IPS-18a (cell line): Measurements from ENCODE around the gene CTBP2.
A peak's percentile ranks its signal among the peaks of the same experiment; 100 is the strongest.
"Not testable (repeated sequence)": the region's sequence is repeated elsewhere in the genome, so short reads cannot be mapped to it uniquely, and the experiment has no call there.

ENCODE experiments used
- H3K27ac ChIP-seq: one replicate; pipeline ENCODE4 v1.5.1; 2013; ENCODE audit warnings: low read length
- H3K27me3 ChIP-seq: one replicate; pipeline ENCODE4 v1.6.1; 2013; ENCODE audit warnings: mild to moderate bottlenecking, low read length; ENCODE audit not compliant: control insufficient read depth, insufficient read depth
- H3K36me3 ChIP-seq: one replicate; pipeline ENCODE4 v1.6.1; 2013; ENCODE audit warnings: low read depth, low read length; ENCODE audit not compliant: control insufficient read depth
- H3K4me1 ChIP-seq: one replicate; pipeline ENCODE4 v1.6.1; 2013; ENCODE audit warnings: low read depth, low read length; ENCODE audit not compliant: control insufficient read depth
- H3K4me3 ChIP-seq: one replicate; pipeline ENCODE4 v1.5.1; 2013; ENCODE audit warnings: low read length
- H3K9ac ChIP-seq: one replicate; pipeline ENCODE4 v1.6.1; 2013; ENCODE audit warnings: mild to moderate bottlenecking, low read length, moderate library complexity
- H3K9me3 ChIP-seq: one replicate; pipeline ENCODE4 v1.6.1; 2013; ENCODE audit warnings: low read depth, low read length; ENCODE audit not compliant: control insufficient read depth

The CTBP2 gene

DNA sequence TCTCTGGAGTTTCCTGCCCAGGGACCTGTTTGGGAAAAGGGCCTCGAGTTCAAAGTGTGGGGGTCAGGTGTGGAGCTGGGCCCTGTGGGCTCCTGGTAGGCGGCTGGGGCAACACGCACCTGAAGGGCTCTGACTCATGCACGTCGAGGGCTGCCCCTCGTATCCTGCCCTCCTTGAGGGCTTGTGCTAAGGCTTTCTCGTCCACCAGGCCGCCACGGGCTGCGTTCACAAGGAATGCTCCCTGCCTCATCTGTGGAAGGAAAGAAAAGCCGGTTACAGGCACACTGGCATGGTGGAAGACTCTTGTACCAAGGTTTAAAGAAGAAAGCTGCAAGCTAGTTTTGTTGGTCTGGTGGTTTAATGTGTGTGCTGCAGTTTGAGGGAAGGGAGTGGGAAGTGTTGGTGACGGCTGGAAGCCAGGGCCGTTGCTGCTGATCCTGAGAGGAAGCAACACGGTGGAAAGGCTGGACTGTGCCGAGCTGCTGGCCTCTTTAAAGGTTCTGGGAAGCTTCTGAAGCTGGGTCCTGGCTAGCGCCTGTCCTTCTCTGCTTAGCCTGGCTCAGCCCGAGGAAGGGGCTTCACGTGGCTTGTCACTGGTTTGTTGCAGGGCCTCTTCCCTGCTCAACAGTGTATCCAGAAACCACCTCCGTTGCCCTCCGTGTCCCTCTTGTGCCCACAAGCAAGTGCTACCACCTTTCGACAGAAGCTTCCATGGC lies 166.5 kb downstream of the CTBP2 start:
- Histone ChIP-seq H3K27ac (no peak overlapping the region), H3K4me1 (no peaks in the 10 kb centered on the region), H3K9ac (no peak overlapping the region), H3K36me3 (peaks cover 90% of the 10 kb centered on the region), H3K27me3 (no peaks in the 10 kb centered on the region), H3K9me3 (no peaks in the 10 kb centered on the region), H3K4me3 (no peak overlapping the region)

DNA sequence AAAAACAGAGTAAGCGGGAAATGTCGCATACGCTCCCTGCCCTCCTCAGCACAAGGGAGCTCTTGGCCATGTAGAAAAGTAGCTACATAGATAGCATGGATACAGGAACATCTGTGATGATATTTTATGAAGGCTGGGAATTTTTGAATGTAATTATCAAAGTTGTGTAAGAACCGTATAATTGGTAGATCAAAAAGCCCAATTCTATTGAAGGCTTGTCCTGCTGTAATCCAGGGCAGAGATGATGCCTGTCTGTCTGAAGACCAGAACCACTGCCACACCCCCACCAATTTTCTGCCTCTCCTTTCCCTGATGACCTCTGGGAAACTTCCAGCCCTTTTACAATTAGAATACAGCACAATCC lies 167.0 kb downstream of the CTBP2 start:
- Histone ChIP-seq H3K4me1 (no peaks in the 10 kb centered on the region), H3K36me3 (peaks cover 90% of the 10 kb centered on the region), H3K9ac (no peak overlapping the region)

DNA sequence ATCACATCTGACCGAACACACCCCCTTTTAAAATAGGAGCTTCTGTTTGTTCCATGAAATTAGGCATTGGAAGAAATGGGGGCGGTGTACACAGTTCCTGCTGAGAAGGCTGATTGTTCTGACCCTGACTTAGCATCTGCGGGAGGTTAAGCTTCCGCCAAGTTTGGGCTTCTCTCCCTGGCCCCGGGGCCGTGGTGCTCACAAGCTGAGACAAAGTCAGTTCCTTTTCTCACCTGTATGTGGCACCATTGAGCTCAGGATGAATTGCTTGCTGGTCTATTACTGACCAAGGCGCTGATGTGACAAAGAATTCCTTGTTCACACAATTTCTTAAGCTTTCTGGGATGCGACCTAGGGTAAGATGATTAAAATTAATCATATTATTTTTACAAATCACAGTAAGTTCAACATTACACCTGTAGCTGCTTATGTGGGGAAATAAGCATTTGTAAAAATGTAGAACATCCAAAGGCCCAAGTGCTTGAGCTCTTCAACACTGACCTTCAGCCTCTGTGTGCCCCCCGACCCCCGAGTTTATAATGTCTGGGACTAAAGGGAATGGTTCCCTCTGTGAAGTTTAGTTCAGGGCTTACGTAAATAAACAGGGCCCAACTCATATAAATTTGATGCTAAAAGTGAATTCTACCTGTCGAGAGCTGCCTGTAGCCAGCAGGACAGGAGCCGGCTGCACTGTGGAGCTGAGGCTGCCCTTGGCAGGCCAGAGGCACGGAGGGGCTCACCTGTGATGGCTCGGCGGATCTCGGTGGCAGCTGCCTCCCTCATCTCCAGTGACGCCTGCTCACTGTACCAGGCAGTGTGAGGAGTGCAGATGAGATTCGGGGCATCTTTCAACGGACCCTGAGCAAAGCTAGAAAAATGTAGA lies 167.7 kb downstream of the CTBP2 start:
- peaks cover 90% of the 10 kb centered on the region for H3K36me3 ChIP-seq
- H3K27me3 ChIP-seq, result no peaks in the 10 kb centered on the region
- H3K9me3 ChIP-seq, result no peaks in the 10 kb centered on the region
- no peak overlapping the region for H3K4me3 ChIP-seq
- H3K9ac ChIP-seq, result no peak overlapping the region
- no peak overlapping the region for H3K27ac ChIP-seq
- no peaks in the 10 kb centered on the region for H3K4me1 ChIP-seq

More for the DNA sequence above, 167.0 kb downstream of the CTBP2 start:
- no peaks in the 10 kb centered on the region for H3K9me3 ChIP-seq
- no peak overlapping the region for H3K4me3 ChIP-seq
- no peak overlapping the region for H3K27ac ChIP-seq
- H3K27me3 ChIP-seq, result no peaks in the 10 kb centered on the region

DNA sequence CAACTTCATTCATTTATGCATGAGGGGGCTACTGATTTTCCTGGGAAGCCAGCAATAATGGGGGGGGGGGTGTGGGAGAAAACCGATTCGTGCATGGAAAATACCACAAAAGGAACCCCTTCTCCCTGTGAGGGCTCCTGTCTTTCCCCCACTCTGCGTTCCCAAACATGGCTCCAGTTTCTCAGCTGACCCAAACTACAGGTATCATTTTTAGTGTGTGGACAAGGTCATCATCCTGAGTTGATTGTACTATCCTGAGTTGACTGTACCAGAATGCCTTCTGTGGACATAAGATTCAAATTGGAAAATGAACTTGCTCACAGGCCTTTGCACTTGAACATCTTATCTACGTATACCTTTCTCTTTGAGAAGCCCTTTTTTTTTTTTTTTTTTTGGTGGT lies 168.5 kb downstream of the CTBP2 start:
- Histone ChIP-seq H3K4me3 (no peak overlapping the region), H3K9me3 (no peaks in the 10 kb centered on the region), H3K4me1 (no peaks in the 10 kb centered on the region), H3K9ac (no peak overlapping the region), H3K36me3 (peaks cover 90% of the 10 kb centered on the region), H3K27me3 (no peaks in the 10 kb centered on the region), H3K27ac (no peak overlapping the region)

DNA sequence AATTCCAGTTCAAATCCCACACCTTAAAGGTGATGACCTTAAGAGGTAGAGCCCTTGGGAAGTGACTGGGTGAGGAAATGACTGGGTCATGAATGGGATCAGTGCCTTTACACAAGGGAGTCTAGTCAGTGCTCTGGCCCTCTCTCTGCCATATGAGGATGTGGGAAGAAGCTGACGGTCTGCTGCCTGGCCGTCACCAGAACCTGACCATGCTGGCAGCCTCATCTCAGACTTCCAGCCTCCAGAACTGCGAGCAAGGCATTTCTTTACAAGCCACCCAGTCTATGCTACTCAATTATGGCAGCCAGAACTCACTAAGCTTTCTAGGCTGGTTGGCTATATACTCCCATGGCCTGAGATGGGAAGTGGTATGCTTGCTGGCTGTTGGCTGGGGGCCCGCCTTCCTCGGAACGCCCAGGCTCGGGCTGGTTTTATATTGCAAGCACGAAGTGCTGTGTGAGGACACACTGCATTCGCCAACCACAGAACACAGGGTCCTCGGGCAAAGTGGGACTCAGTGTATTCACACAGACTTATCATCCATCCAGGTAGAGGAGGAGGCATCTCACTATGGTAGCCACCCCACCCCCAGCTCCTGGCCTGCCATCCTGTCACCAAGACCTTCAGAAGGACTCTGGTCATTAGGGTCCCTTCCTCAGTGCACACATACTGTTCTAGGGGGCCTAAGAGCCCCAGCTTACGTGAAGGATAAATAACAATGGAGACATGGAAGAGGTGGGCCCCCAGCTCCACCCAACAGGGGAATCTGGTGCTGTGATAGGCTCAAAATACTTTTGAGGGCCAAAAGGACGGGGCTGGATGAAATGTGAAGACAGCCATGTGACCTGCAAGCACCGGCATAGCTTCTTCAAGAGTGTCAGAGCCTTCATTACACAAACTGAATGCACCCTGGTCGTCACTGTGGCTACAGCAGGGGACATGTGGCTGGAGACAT lies 169.4 kb downstream of the CTBP2 start:
- no peaks in the 10 kb centered on the region for H3K4me1 ChIP-seq
- peaks cover 90% of the 10 kb centered on the region for H3K36me3 ChIP-seq
- no peaks in the 10 kb centered on the region for H3K27me3 ChIP-seq
- no peak overlapping the region for H3K4me3 ChIP-seq
- H3K9ac ChIP-seq, result no peak overlapping the region
- no peaks in the 10 kb centered on the region for H3K9me3 ChIP-seq
- H3K27ac ChIP-seq, result no peak overlapping the region

DNA sequence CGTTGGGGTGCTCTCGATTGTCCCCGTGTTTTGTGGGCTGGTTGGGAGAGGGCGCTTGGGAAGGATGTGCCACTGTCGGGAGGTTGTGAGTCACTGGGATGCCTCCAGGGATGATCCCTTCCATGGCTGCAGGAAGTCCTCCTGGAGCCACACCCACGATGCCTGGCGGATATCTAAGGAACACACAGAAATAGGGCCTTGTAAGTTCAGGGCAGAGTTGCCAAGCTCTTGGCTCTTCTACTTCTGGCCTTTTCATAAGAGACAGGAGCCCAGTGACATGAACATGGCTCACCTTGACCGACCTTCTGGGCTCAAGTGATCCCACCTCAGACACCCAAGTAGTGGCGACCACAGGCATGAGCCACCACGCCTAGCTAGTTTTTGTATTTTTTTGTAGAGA lies 170.8 kb downstream of the CTBP2 start:
- Histone ChIP-seq H3K27ac (no peak overlapping the region), H3K9me3 (no peaks in the 10 kb centered on the region), H3K36me3 (peaks cover 91% of the 10 kb centered on the region), H3K9ac (no peak overlapping the region), H3K27me3 (no peaks in the 10 kb centered on the region), H3K4me1 (no peaks in the 10 kb centered on the region), H3K4me3 (no peak overlapping the region)

DNA sequence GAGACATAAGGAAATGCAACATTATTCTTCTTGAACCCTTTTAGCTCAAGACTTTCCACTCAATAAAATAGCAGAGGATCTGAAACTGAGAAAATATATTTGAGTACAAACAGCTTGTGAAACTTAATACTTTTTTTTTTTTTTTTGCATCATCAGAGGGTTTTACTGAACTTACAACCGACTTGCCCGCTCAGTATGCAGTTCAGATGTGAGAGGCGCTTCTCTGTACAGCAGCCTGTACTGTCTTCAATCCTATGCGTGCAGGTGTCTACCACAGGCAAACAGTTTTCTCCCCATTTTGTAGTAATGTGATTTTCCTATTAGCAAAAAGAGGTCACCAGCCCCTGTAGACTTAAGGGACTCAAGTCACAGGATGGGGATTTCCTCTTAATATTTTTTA lies 171.6 kb downstream of the CTBP2 start:
- H3K9me3 ChIP-seq, H3K27ac ChIP-seq, H3K27me3 ChIP-seq, H3K4me3 ChIP-seq, H3K9ac ChIP-seq, H3K4me1 ChIP-seq: not testable (repeated sequence)
- H3K36me3 ChIP-seq, result peaks cover 89% of the 10 kb centered on the region

DNA sequence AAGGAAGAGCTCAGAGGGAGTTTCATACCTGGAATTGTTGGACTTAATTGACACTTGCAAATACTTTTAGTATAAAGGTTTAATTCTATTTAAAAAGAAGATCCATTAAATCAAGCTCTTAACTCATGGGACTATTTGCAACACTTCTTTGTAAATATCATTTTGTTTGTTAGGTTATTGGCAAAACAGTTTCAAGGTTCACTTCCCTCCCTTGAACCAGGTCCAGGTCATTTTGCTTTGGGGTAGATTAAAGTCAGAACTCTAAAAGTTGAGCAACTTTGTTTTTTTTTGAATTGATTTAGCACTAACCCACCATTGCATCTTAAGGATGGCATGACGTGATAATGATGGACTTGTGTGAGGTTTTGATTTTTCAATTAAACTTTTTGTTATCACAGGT lies 172.6 kb downstream of the CTBP2 start:
- Histone ChIP-seq H3K9ac (no peak overlapping the region), H3K9me3 (no peaks in the 10 kb centered on the region), H3K27ac (no peak overlapping the region), H3K4me3 (no peak overlapping the region), H3K36me3 (peaks cover 89% of the 10 kb centered on the region), H3K27me3 (no peaks in the 10 kb centered on the region), H3K4me1 (no peaks in the 10 kb centered on the region)

DNA sequence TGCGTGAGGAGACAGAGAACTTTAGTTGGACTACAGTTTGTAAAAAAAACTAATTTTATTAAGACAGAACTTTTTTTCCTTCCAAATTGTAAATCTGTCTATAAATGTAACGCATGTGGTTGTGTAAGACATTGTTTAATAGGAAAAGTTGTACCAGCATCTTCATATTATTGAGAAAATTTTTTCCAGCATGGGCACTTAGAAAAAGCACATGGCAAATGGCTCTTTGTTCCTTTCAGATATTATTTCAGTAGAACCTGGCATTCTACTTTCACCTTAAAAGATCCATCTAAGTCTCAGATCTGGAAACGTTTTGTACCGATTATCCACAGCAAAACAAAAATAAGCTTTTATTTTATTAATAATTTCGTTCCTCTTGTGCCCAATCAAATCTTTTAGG lies 175.2 kb downstream of the CTBP2 start:
- H3K9ac ChIP-seq, result no peak overlapping the region
- H3K36me3 ChIP-seq, result peaks cover 76% of the 10 kb centered on the region
- H3K27me3 ChIP-seq, result no peaks in the 10 kb centered on the region
- no peaks in the 10 kb centered on the region for H3K4me1 ChIP-seq
- no peak overlapping the region for H3K4me3 ChIP-seq
- H3K9me3 ChIP-seq, result no peaks in the 10 kb centered on the region
- no peak overlapping the region for H3K27ac ChIP-seq

DNA sequence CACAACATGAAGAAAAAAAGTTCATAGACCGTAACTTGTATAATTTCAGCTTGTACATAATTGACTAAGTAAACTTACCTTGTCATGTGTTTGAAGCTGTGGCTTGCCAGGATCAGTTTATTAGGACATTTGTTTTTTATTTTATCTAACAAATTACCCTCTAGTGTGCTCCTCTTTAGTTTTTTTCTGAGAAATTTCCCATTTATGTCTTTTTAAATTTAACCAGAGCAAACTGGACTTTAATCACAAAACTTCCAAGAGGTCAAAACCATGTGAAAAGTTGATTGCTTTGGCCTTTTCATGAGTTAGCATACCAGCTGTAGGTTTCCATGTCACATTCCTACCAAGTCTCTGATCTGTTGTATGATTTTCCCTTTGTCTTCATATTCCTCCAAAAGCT lies 176.0 kb downstream of the CTBP2 start:
- no peak overlapping the region for H3K4me3 ChIP-seq
- H3K36me3 ChIP-seq, result peaks cover 71% of the 10 kb centered on the region
- no peaks in the 10 kb centered on the region for H3K4me1 ChIP-seq
- H3K27me3 ChIP-seq, result no peaks in the 10 kb centered on the region
- H3K27ac ChIP-seq, result no peak overlapping the region
- no peak overlapping the region for H3K9ac ChIP-seq
- H3K9me3 ChIP-seq, result no peaks in the 10 kb centered on the region

DNA sequence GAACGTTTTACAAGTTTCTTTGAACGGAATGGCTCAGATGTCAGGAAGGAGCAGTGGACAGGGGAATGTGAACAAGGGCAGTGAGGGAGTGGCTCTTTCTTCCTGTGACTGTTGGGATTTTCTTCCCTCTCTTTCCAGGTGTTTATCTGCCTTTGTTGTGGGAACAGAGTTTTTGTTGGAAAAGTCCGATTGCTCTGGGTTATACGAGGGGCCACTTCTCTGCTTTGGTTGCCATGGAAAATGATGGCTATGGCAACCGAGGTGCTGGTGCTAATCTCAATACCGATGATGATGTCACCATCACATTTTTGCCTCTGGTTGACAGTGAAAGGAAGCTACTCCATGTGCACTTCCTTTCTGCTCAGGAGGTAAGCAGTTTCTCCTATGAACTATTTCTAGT lies 177.0 kb downstream of the CTBP2 start:
- no peaks in the 10 kb centered on the region for H3K9me3 ChIP-seq
- H3K36me3 ChIP-seq, result peaks cover 63% of the 10 kb centered on the region
- no peaks in the 10 kb centered on the region for H3K27me3 ChIP-seq
- H3K9ac ChIP-seq, result no peak overlapping the region
- H3K4me1 ChIP-seq, result no peaks in the 10 kb centered on the region
- H3K4me3 ChIP-seq, result no peak overlapping the region
- peak overlapping the region; percentile 40 for H3K27ac ChIP-seq
